GM13977 (cell line): ENCODE data around the gene C3orf80.
A peak's percentile ranks its signal among the peaks of the same experiment; 100 is the strongest.

Source experiments
- DNase-seq: peaks from one replicate; pipeline ENCODE4 v3.0.0; 2012; ENCODE audit warnings: low spot score
- in situ Hi-C: fragments of 300-500 bp; cut with MboI; formaldehyde crosslinking; loops from one replicate; pipeline ENCODE4 v1.12.0; 2022; ENCODE audit warnings: low sequenced_read_pairs, low pct_unique_long_range_greater_than_20kb, mixed read lengths, inconsistent platforms; ENCODE audit not compliant: unreplicated experiment
- TF ChIP-seq, protein P1 (sequence below): IDR thresholded peaks from 2 replicates; pipeline ENCODE4 v1.5.1; 2012; ENCODE audit warnings: mild to moderate bottlenecking, control low read depth; ENCODE audit not compliant: insufficient read depth; ENCODE audit errors: extremely low read depth, missing control alignments

C3orf80 gene

DNA sequence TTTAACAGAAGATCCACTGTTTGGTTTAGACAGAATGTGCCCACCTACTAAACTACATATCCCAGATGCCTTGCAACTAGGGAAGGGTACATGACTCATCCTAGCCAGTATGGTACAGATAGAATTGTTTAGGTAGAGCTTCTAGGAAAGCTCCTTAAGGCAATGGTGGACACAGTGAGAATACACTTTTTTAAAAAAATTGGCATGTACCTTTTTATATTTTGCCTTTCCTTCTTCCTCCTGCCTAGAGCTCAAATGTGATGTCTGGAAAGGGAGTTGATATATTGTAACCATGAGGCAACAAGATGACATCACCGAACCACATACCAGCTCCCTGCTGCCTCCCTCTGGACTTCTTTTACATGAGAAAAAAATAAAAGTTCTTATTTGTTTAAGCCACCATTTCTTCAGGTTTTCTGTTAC lies 14.4 kb upstream of the C3orf80 start:
- in situ Hi-C loops: no loop called here

GRCh38 chr3:160213191-160213590 lies 12.0 kb upstream of the C3orf80 start:
- in situ Hi-C loops: no loop called here
- TF ChIP-seq, protein P1, sequence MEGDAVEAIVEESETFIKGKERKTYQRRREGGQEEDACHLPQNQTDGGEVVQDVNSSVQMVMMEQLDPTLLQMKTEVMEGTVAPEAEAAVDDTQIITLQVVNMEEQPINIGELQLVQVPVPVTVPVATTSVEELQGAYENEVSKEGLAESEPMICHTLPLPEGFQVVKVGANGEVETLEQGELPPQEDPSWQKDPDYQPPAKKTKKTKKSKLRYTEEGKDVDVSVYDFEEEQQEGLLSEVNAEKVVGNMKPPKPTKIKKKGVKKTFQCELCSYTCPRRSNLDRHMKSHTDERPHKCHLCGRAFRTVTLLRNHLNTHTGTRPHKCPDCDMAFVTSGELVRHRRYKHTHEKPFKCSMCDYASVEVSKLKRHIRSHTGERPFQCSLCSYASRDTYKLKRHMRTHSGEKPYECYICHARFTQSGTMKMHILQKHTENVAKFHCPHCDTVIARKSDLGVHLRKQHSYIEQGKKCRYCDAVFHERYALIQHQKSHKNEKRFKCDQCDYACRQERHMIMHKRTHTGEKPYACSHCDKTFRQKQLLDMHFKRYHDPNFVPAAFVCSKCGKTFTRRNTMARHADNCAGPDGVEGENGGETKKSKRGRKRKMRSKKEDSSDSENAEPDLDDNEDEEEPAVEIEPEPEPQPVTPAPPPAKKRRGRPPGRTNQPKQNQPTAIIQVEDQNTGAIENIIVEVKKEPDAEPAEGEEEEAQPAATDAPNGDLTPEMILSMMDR: no peak
- no peak for DNase-seq

More for the DNA sequence above, 14.4 kb upstream of the C3orf80 start:
- DNase-seq: peak; percentile 19
- TF ChIP-seq, protein P1: peak; percentile 31

- TF ChIP-seq, protein P1: no peak
- in situ Hi-C loops: no loop called here
- no peak for DNase-seq
These were observed 7.5 kb upstream of the C3orf80 start for GRCh38 chr3:160217675-160218074.

DNA sequence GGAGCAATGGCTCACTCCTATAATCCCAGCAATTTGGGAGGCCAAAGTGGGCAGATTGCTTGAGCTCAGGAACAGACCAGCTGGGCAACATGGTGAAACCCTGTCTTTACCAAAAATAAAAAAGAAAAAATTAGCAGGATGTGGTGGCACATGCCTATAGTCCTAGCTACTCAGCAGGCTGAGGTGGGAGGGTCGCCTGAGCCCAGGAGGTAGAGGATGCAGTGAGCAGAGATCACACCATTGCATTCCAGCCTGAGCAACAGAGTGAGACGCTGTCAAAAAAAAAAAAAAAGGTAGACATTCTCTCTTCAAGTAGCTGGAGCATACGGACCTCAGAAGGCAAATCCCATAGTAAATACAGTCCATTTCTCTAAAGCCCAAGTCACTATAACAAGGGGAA lies 7.1 kb upstream of the C3orf80 start:
- TF ChIP-seq, protein P1: no peak
- DNase-seq: no peak
- in situ Hi-C loops: no loop called here

GRCh38 chr3:160220038-160220437 lies 5.2 kb upstream of the C3orf80 start:
- TF ChIP-seq, protein P1: no peak
- DNase-seq: no peak
- in situ Hi-C loops: no loop called here

- TF ChIP-seq, protein P1: no peak
- in situ Hi-C loops: no loop called here
- no peak for DNase-seq
These were observed 4.2 kb upstream of the C3orf80 start for GRCh38 chr3:160221019-160221418.

DNA sequence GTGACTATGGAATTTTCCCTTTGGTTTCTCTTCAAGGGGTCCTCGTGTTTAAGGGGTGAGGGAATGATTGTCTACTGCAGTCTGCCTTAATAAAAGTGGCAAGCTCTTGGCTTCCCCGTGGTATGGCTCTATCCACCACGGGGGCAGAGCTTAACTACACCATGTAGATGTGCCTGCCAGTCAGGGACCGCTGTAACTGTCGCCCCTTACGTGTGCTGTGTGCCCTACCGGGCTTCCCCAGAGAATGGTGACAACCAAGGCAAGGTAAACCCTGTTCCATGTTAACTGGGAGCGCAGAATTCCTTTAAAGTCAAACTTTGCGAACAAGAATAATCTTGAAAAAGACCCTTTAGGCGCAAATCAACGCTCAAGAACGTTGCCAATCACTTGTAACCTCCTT lies 966 bp upstream of the C3orf80 start:
- DNase-seq: no peak
- in situ Hi-C loops: no loop called here
- TF ChIP-seq, protein P1: no peak
